HCT116 (cell line): ENCODE results near the gene DPYSL4.

Experiments
- EZH2 ChIP-seq: fragments of 200-600 bp; sonication (generic); IDR thresholded peaks from 2 replicates; pipeline ENCODE4 v1.6.1; 2017; ENCODE audit warnings: antibody characterized with exemption, mixed run types
- EZH2phosphoT487 ChIP-seq: fragments of 200-600 bp; IDR thresholded peaks from 2 replicates; pipeline ENCODE4 v1.6.1; 2018; ENCODE audit warnings: antibody characterized with exemption, borderline replicate concordance
- POLR2A ChIP-seq: IDR thresholded peaks from 2 replicates; pipeline ENCODE4 v1.7.0; 2011; ENCODE audit warnings: borderline replicate concordance; ENCODE audit not compliant: insufficient read depth, insufficient read length; ENCODE audit errors: extremely low read depth
- POLR2AphosphoS5 ChIP-seq: IDR thresholded peaks from 2 replicates; pipeline ENCODE4 v1.6.1; 2011; ENCODE audit warnings: mild to moderate bottlenecking, low read depth, low read length, moderate library complexity
- RAD21 ChIP-seq: IDR thresholded peaks from 2 replicates; pipeline ENCODE4 v1.6.1; 2012; ENCODE audit warnings: low read depth, mild to moderate bottlenecking
- SIN3A ChIP-seq: IDR thresholded peaks from 2 replicates; pipeline ENCODE4 v1.6.1; 2012; ENCODE audit warnings: low read depth
- SP1 ChIP-seq: IDR thresholded peaks from 2 replicates; pipeline ENCODE4 v1.6.1; 2012; ENCODE audit warnings: low read depth
- SRF ChIP-seq: IDR thresholded peaks from 2 replicates; pipeline ENCODE4 v1.6.1; 2012; ENCODE audit warnings: low read depth
- TCF7L2 ChIP-seq: IDR thresholded peaks from 2 replicates; pipeline ENCODE4 v1.7.0; 2011; ENCODE audit warnings: borderline replicate concordance, inconsistent platforms; ENCODE audit not compliant: insufficient read depth, insufficient read length; ENCODE audit errors: extremely low read depth
- YY1 ChIP-seq: IDR thresholded peaks from 2 replicates; pipeline ENCODE4 v1.6.1; 2011; ENCODE audit warnings: low read length, low read depth, moderate library complexity, mild to moderate bottlenecking; ENCODE audit not compliant: insufficient replicate concordance; ENCODE audit errors: extremely low read depth
- ZFX ChIP-seq: fragments of 450-650 bp; IDR thresholded peaks from 2 replicates; pipeline ENCODE4 v1.6.1; 2017
- TF ChIP-seq, protein P1 (sequence below), 3 experiments: fragments of 200-600 bp in 1 of 3; sonication (generic) in 1 of 3; IDR thresholded peaks in 2 of 3; conservative IDR thresholded peaks in 1 of 3; 2 replicates each; pipeline ENCODE4 v1.5.1; 2012 to 2017; ENCODE audit warnings: low read depth in 2 of 3, low read length in 2 of 3, antibody characterized with exemption in 1 of 3, borderline replicate concordance in 1 of 3, control low read depth in 1 of 3, mild to moderate bottlenecking in 1 of 3, mixed read lengths in 1 of 3, mixed run types in 1 of 3, moderate library complexity in 1 of 3; ENCODE audit not compliant: insufficient read depth in 1 of 3
- TF ChIP-seq, protein P2 (sequence below): IDR thresholded peaks from 2 replicates; pipeline ENCODE4 v1.6.1; 2012
- TF ChIP-seq, protein P3 (sequence below): IDR thresholded peaks from 2 replicates; pipeline ENCODE4 v1.6.1; 2012

DNA sequence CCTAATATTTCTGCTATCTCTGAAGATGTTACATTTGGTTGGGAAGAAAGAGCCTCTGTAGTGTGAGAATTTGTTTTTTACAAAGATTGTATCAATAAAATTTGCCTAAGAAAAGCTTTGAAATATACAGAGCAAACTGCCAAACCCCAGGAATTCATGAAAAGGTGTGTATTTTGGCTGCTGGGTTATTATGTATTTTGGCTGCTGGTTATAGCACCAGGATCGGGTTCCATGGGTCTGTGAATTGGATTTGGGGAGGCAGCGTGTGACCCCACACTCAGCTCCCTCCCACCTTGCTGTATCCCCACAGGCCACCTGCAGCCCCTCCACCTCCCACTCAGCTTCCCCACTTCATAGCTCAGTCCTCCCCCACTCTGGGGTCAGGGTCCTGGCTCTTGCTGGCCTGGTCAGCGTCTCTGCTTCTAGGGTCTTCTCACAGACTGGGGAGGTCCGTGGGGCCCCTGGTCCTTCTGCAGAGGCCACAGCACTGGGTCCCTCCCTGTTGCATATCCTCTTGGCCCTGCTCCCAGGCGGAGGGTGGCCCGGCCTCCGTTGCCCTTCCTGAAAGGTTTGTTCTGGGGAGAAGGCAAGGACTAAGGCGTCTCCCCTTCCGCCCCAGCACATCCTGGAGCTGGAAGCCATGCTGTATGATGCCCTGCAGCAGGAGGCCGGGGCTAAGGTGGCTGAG, 24.0 kb upstream of the DPYSL4 start:
- TF ChIP-seq, protein P1, sequence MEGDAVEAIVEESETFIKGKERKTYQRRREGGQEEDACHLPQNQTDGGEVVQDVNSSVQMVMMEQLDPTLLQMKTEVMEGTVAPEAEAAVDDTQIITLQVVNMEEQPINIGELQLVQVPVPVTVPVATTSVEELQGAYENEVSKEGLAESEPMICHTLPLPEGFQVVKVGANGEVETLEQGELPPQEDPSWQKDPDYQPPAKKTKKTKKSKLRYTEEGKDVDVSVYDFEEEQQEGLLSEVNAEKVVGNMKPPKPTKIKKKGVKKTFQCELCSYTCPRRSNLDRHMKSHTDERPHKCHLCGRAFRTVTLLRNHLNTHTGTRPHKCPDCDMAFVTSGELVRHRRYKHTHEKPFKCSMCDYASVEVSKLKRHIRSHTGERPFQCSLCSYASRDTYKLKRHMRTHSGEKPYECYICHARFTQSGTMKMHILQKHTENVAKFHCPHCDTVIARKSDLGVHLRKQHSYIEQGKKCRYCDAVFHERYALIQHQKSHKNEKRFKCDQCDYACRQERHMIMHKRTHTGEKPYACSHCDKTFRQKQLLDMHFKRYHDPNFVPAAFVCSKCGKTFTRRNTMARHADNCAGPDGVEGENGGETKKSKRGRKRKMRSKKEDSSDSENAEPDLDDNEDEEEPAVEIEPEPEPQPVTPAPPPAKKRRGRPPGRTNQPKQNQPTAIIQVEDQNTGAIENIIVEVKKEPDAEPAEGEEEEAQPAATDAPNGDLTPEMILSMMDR (IDR thresholded peaks at IDR 0.05 in 2 of 3, conservative IDR thresholded peaks at IDR 0.05 in 1 of 3; ENCODE audit: borderline replicate concordance in 1 of 3, insufficient read depth in 1 of 3, low read depth in 2 of 3, low read length in 2 of 3), result no peak
- TF ChIP-seq POLR2A, result no peak
- TF ChIP-seq, protein P2, sequence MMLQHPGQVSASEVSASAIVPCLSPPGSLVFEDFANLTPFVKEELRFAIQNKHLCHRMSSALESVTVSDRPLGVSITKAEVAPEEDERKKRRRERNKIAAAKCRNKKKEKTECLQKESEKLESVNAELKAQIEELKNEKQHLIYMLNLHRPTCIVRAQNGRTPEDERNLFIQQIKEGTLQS, result no peak
- TF ChIP-seq, protein P3, sequence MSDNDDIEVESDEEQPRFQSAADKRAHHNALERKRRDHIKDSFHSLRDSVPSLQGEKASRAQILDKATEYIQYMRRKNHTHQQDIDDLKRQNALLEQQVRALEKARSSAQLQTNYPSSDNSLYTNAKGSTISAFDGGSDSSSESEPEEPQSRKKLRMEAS, result no peak
- TF ChIP-seq EZH2, result no peak
- no peak for TF ChIP-seq SIN3A
- TF ChIP-seq POLR2AphosphoS5, result no peak
- TF ChIP-seq SRF, result no peak
- no peak for TF ChIP-seq SP1
- TF ChIP-seq ZFX, result no peak
- TF ChIP-seq RAD21, result no peak
- no peak for TF ChIP-seq EZH2phosphoT487
- no peak for TF ChIP-seq TCF7L2
- no peak for TF ChIP-seq YY1
